ENCODE data around the gene ECM2.

The ECM2 gene

GRCh38 chr9:92527832-92528521 lies 7.8 kb downstream of the ECM2 start:
- no peak for DNase-seq (ENCODE audit: low read depth)

GRCh38 chr9:92527291-92527828 lies 8.4 kb downstream of the ECM2 start:
- no peak for DNase-seq (ENCODE audit: low read depth)

DNA sequence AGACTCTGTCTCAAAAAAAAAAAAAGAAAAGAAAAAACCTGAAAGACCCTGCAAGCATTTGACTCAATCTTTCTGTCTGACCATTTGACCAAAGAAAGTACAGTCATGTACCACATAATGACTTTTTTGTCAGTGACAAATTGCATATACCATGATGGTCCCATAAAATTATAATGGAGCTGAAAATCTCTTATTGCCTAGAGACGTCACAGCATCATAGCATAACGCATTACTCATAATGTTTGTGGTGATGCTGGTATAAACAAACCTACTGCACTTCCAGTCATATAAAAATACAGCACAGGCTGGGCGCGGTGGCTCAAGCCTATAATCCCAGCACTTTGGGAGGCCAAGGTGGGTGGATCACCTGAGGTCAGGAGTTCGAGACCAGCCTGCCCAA lies 10.5 kb downstream of the ECM2 start:
- peak; percentile 94 for DNase-seq (ENCODE audit: low read depth)

- no peak for DNase-seq (ENCODE audit: low read depth)
These were observed 10.9 kb downstream of the ECM2 start for GRCh38 chr9:92524881-92525280.

DNA sequence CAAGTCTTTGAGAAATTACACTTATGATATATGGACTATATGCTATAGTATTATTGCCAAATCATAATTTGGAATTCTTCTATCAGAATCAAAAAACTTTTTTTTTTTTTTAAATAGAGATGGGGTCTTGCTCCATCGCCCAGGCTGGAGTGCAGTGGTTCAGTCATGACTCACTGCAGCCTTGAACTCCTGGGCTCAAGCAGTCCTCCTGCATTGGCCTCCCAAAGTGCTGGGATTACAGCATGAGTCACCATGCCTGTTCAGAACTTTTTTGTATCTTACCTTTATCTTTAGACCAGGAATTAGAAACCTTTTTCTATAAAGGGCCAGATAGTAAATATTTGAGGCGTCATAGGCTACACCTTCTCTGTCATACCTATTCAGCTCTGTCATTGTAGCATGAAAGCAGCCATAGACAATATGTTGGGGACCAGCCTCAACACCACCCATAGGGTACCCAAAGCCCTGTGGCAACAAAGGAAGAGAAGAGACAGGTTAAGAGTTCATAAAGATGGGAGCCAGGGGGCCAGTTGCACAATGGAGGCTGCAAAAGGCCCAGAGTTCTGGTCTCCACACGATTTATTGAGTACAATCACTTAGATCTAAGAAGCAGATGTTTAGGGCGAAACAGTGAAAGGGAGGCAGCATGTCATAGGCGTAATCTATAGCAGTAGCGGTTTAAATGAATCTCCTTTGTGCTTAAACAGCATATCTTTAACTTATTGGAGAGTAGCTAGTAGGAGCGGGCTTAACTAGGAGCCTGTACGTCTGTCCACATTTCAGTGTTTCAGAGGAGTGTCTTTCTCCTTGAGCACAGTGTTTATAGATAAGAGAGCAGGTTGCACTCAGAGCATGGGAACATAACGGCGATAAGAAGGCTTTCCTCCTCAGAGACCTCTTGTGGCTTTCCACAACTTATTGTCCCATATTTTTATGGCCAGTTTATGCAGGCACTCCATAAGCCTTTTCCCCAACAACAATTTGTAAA lies 12.5 kb downstream of the ECM2 start:
- peak; percentile 48 for DNase-seq (ENCODE audit: low read depth)

DNA sequence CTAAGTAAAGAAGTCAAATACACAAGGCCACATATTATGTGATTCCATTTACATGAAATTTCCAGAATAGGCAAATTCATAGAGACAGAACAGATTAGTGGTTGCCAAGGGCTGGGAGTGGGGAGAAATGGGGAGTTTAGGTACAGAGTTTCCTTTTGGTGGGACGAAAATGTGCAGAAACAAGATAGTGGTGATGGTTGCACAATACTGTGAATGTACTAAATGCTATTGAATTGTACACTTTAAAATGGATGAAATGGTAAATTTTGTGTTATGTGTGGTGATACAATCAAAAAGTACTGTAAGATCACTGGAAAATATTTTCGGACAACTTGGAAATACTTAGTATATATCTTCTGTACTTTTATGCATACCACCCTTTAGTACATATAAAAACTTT lies 15.0 kb downstream of the ECM2 start:
- no peak for DNase-seq (ENCODE audit: low read depth)

GRCh38 chr9:92518199-92518598 lies 17.6 kb downstream of the ECM2 start:
- DNase-seq (ENCODE audit: low read depth) = no peak

DNA sequence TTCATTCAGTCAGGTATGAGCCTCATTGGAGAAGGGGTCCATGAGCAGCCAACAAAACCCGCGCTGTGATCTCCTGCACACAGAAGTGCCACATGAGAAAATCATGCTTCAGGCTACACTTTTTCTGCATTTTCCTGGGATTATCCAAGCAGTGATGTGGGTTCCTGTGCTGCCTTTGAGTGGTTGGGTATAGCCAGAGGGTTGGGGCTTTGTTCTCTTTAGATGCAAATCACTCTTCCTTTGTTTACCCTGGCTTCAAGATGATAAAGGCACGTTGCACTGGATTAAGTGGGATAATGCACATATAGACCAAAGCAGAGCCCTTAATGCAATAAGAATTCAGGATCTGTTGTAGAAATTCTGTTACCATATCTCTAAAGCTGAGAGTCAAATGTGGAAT lies 18.7 kb downstream of the ECM2 start:
- DNase-seq (ENCODE audit: low read depth) = no peak

- no peak for DNase-seq (ENCODE audit: low read depth)
These were observed 19.3 kb downstream of the ECM2 start for GRCh38 chr9:92516521-92516920.

- no peak for DNase-seq (ENCODE audit: low read depth)
These were observed 21.2 kb downstream of the ECM2 start for GRCh38 chr9:92514635-92515034.

DNA sequence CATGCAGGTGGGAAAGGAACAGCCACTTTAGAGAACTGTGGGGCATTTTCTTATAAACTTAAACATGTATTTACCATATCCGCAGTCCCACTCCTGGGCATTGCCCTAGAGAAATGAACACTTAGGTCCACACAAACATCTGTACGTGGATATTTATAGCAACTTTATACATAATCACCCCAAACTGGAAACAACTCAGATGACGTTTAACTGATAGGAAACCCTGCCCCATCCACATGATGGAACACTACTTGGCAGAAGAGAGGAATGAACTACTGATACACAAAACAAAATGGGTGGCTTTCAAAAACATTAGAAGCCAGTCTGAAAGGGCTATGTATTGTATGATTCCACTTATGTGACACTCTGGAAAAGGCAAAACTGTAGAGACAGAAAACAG lies 22.4 kb downstream of the ECM2 start:
- no peak for DNase-seq (ENCODE audit: low read depth)

GRCh38 chr9:92512622-92513021 lies 23.2 kb downstream of the ECM2 start:
- DNase-seq (ENCODE audit: low read depth) = peak; percentile 33

- DNase-seq (ENCODE audit: low read depth) = no peak
These were observed 25.0 kb downstream of the ECM2 start for GRCh38 chr9:92510747-92511146.

- DNase-seq (ENCODE audit: low read depth) = no peak
These were observed 26.7 kb downstream of the ECM2 start for GRCh38 chr9:92509050-92509449.

- DNase-seq (ENCODE audit: low read depth) = no peak
These were observed 27.6 kb downstream of the ECM2 start for GRCh38 chr9:92508018-92508820.

- no peak for DNase-seq (ENCODE audit: low read depth)
These were observed 28.3 kb downstream of the ECM2 start for GRCh38 chr9:92507496-92507895.

DNA sequence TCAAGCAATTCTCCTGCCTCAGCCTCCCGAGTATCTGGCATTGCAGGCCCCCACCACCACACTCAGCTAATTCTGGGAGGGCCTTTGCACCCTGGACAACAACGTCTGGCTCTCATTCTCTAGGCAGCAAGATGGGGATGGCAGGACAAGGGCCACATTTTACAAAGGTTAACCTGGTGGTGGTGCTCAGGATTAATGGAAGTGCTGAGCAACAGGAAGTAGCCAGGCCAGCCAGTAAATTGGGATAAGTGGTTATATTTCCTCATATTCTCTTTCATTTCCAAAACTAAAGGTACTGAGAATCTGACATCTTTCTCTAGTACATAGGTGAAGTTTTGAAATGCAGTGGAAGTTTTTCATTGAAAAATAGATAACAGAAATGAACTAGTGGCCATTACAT lies 28.8 kb downstream of the ECM2 start:
- no peak for DNase-seq (ENCODE audit: low read depth)

DNA sequence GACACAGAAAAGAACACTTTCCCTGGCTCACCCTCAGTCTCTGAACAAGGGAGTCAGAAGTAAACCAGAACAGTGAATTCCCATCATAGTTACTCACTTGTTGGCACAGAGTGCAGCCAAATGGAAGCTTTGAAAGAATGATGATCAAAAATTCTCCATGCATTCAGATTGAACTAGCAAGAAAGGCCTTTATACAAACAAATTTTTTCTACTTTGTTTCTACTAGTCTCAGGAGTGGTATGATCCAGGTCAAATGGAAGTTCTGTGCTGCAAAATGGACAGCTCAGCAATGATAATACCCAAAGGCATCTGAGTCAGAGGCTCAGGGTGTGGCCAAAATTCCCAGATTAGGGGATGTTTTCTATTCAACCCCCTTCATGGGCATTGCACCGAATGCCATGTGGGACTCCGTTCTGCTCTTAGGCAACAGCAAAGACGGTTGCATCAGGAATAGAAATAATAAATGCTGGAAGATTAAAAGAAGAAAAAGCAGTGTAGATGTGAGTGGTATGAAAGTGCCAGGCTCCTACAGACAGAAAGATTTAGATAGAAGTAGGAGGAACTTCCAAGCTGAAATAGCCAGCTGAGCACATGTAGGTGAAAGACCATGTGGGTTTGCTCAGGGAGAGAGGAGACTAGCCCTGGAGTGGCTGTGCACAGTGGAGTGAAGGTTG lies 29.5 kb downstream of the ECM2 start:
- DNase-seq (ENCODE audit: low read depth) = peak; percentile 94

DNA sequence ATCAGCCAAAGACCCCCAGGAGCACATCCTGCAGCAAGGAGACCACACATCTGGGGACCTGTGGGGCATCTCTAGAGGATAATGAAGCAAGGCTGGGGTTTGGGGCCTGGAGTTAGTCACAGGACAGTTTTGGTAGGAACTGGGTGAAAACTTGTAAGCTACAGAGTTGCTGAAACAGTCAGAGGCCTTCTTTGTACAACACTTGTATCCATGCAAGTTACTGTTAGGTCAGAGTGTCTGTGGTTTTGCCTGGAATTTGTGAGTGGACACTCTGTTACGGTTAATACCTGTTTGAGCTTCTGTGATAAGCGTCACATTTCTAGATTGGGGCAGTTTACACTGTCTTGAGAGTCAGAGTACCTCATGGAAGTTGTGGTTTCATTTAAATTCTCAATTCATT lies 30.9 kb downstream of the ECM2 start:
- peak; percentile 76 for DNase-seq (ENCODE audit: low read depth)

- DNase-seq (ENCODE audit: low read depth) = no peak
These were observed 32.6 kb downstream of the ECM2 start for GRCh38 chr9:92503156-92503555.

DNA sequence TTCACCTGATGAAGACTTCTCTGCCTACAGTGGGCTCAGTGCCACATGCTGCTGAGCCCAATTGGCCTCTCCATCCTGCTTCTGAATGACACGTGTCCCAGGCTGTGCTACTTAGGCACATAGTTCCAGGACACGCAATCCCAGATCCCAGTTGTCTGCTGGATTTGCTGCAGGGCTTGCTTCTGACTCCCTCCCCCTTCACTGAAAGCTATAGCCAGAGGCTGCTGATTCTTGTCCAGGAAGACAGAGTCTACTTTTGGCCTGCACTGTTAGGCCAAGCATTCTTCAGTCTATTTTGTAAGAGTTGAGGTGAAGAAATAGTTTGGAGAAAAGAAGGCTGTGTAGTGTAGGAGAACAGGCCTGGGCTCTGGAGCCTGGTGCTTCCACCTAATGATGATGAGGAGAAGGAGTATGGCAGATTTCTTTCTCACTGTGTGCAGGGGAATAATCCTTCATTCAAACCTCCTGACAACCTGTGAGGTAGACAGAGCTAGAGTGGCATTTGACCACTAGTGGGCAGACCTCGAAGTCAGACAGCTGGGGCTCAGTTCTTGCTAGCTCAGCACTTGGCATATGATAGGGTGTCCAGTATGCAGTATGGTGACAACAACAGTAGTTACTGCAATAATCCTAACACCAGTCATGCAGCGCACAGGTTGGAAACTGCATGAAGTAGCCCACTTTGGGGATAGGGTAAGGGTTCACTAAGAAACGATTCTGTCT lies 34.0 kb downstream of the ECM2 start:
- DNase-seq (ENCODE audit: low read depth) = peak; percentile 70
